K562 (cell line): ENCODE results near the gene MYO10. TPM values are rescaled to one million over a fixed set of nuclear protein-coding genes. Genes with fewer than 3 reads are reported as not detected.

Experiments used
- ATAC-seq: fragments of 200-7000 bp; cut with Tn5 transposase; 3 replicates; pipeline ENCODE4 v1.9.1; 2020; ENCODE audit warnings: moderate library complexity
- BruUV-seq: library from RNA; stranded (reverse); fragments of 400-500 nt; replicated peaks from 2 replicates; lab custom pipeline; 2021; lab: Mats Ljungman, UMichigan
- CTCF ChIA-PET: fragments of 300-600 bp; formaldehyde crosslinking; extraction: SDS; loops from one replicate; lab custom pipeline; 2021; ENCODE audit warnings: low intra/inter-chr PET ratio; lab: Yijun Ruan, JAX
- POLR2A ChIA-PET: fragments of 300-600, 350-650 bp; sonication (Branson Sonifier 250); formaldehyde crosslinking; extraction: SDS; loops from one replicate; lab custom pipeline; 2021; ENCODE audit warnings: antibody characterized with exemption, inconsistent platforms; lab: Yijun Ruan, JAX
- DNase-seq, 4 experiments: peaks; one replicate each; pipeline versions ENCODE4 v3.0.0 to v3.0.0-alpha.2; 2011 to 2018; ENCODE audit warnings: low spot score in 3 of 4, mixed read lengths in 3 of 4; ENCODE audit errors: extremely low read depth in 1 of 4
- FAIRE-seq: peaks from 2 replicates; lab custom pipeline; 2011; peaks lifted over from hg19 to GRCh38; lab: Jason Lieb, UNC
- H2AFZ ChIP-seq: 2 replicates; pipeline ENCODE4 v1.6.0; 2011; ENCODE audit warnings: low read depth, low read length, control low read depth, inconsistent platforms
- H3K27ac ChIP-seq: fragments of 200-600 bp; 3 replicates; pipeline ENCODE4 v1.8.0; 2011; ENCODE audit warnings: low read depth, mild to moderate bottlenecking, control low read depth, inconsistent platforms, low read length, moderate library complexity, mixed read lengths; ENCODE audit errors: extremely low read depth
- H3K27me3 ChIP-seq, 2 experiments: fragments of 300-600 bp in 1 of 2; 2 replicates in 1 of 2; 3 replicates in 1 of 2; pipeline versions ENCODE4 v1.6.0 to v1.8.0; 2011; ENCODE audit warnings: inconsistent platforms in 2 of 2, low read length in 2 of 2, mild to moderate bottlenecking in 1 of 2, mixed read lengths in 1 of 2, moderate library complexity in 1 of 2; ENCODE audit not compliant: control insufficient read depth in 2 of 2, insufficient read depth in 2 of 2
- H3K36me3 ChIP-seq: fragments of 300-600 bp; 3 replicates; pipeline ENCODE4 v1.8.0; 2011; ENCODE audit warnings: mild to moderate bottlenecking, low read length, inconsistent platforms; ENCODE audit not compliant: control insufficient read depth, insufficient read depth
- H3K4me1 ChIP-seq, 2 experiments: fragments of 200-600 bp in 1 of 2; replicated peaks in 1 of 2; 2 replicates in 1 of 2; 3 replicates in 1 of 2; pipeline versions ENCODE4 v1.5.1 to v1.8.0; 2011; ENCODE audit warnings: inconsistent platforms in 2 of 2, low read length in 2 of 2, mild to moderate bottlenecking in 1 of 2, mixed read lengths in 1 of 2, moderate library complexity in 1 of 2; ENCODE audit not compliant: control insufficient read depth in 2 of 2, insufficient read depth in 2 of 2
- H3K4me2 ChIP-seq: 2 replicates; pipeline ENCODE4 v1.6.1; 2011; ENCODE audit warnings: low read length, control low read depth, inconsistent platforms, mixed read lengths; ENCODE audit not compliant: insufficient read depth
- H3K4me3 ChIP-seq: fragments of 200-600 bp; sonication (generic), shearing (Covaris generic); 2 replicates; pipeline ENCODE4 v1.5.1; 2016; ENCODE audit warnings: control low read depth, inconsistent platforms
- H3K79me2 ChIP-seq: fragments of 200-600 bp; 3 replicates; pipeline ENCODE4 v1.8.0; 2011; ENCODE audit warnings: low read length, inconsistent platforms; ENCODE audit not compliant: control insufficient read depth, insufficient read depth
- H3K9ac ChIP-seq, 2 experiments: 2 replicates each; pipeline versions ENCODE4 v1.6.0 to v1.6.1; 2011; ENCODE audit warnings: low read depth in 2 of 2, low read length in 2 of 2, control low read depth in 1 of 2, inconsistent platforms in 1 of 2, mild to moderate bottlenecking in 1 of 2, mixed read lengths in 1 of 2; ENCODE audit not compliant: insufficient read depth in 1 of 2
- H3K9me1 ChIP-seq: one replicate; pipeline ENCODE4 v1.6.0; 2011; ENCODE audit warnings: inconsistent platforms, mild to moderate bottlenecking, low read length, moderate library complexity; ENCODE audit not compliant: control insufficient read depth, insufficient read depth
- H3K9me3 ChIP-seq: replicated peaks from 2 replicates; pipeline ENCODE4 v1.5.1; 2011; ENCODE audit warnings: low read depth, low read length, inconsistent platforms; ENCODE audit not compliant: control insufficient read depth, insufficient read depth
- H4K20me1 ChIP-seq: replicated peaks from 2 replicates; pipeline ENCODE4 v1.6.1; 2011; ENCODE audit warnings: low read length, inconsistent platforms, mixed read lengths; ENCODE audit not compliant: control insufficient read depth, insufficient read depth
- CREBBP ChIP-seq: IDR thresholded peaks from one replicate; pipeline ENCODE4 v1.6.1; 2012; ENCODE audit warnings: low read depth, mild to moderate bottlenecking, control low read depth, inconsistent platforms, low read length
- HMG20B ChIP-seq: fragments of 250-450 bp; sonication (Bioruptor Pico); IDR thresholded peaks from 2 replicates; pipeline ENCODE4 v1.5.0; 2021; ENCODE audit warnings: mild to moderate bottlenecking
- KAT8 ChIP-seq: fragments of 450-650 bp; IDR thresholded peaks from 2 replicates; pipeline ENCODE4 v1.6.1; 2016; ENCODE audit warnings: low read depth, mild to moderate bottlenecking
- MCM5 ChIP-seq: fragments of 450-650 bp; IDR thresholded peaks from 2 replicates; pipeline ENCODE4 v1.6.1; 2016; ENCODE audit warnings: low read depth
- RBFOX2 ChIP-seq: fragments of 200-400 bp; formaldehyde crosslinking; IDR thresholded peaks from 2 replicates; pipeline ENCODE4 v1.6.1; 2017; ENCODE audit warnings: low read depth, mild to moderate bottlenecking, low read length, moderate library complexity
- SAFB ChIP-seq: fragments of 200-400 bp; formaldehyde crosslinking; IDR thresholded peaks from 2 replicates; pipeline ENCODE4 v1.6.1; 2017; ENCODE audit warnings: low read depth, low read length, borderline replicate concordance
- SIX5 ChIP-seq, 2 experiments: IDR thresholded peaks; 2 replicates each; pipeline ENCODE4 v1.6.1; 2011; ENCODE audit warnings: low read length in 2 of 2, borderline replicate concordance in 1 of 2, low read depth in 1 of 2, mild to moderate bottlenecking in 1 of 2, moderate library complexity in 1 of 2; ENCODE audit not compliant: insufficient read depth in 1 of 2
- SMAD2 ChIP-seq: fragments of 150-350 bp; IDR thresholded peaks from 2 replicates; pipeline ENCODE4 v1.6.1; 2014; ENCODE audit warnings: low read depth, mild to moderate bottlenecking, low read length
- SNRNP70 ChIP-seq: fragments of 200-400 bp; formaldehyde crosslinking; optimal IDR thresholded peaks from 2 replicates; pipeline ENCODE3; 2017; ENCODE audit warnings: low read depth, low read length
- SRF ChIP-seq, 2 experiments: fragments of 250-450, 450-650 bp in 1 of 2; sonication (Bioruptor Pico) in 1 of 2; sonication (generic) in 1 of 2; formaldehyde crosslinking; IDR thresholded peaks; 2 replicates each; pipeline versions ENCODE4 v1.5.0 to v1.5.1; 2020 to 2022; ENCODE audit warnings: mild to moderate bottlenecking in 1 of 2, missing genetic modification reagents in 1 of 2
- TCFL5 ChIP-seq: fragments of 250-450 bp; sonication (Bioruptor Pico); conservative IDR thresholded peaks from 2 replicates; pipeline ENCODE4 v1.6.1; 2021; ENCODE audit warnings: mild to moderate bottlenecking, moderate library complexity, matching md5 sums
- ZFP36 ChIP-seq: fragments of 150-350 bp; IDR thresholded peaks from 2 replicates; pipeline ENCODE4 v1.6.1; 2018; ENCODE audit warnings: low read length, low read depth; ENCODE audit not compliant: partially characterized antibody
- ZNF282 ChIP-seq: sonication (generic); formaldehyde crosslinking; IDR thresholded peaks from 2 replicates; pipeline ENCODE4 v1.8.1; 2023; ENCODE audit warnings: missing genetic modification reagents
- ZNF445 ChIP-seq: fragments of 250-450 bp; sonication (Bioruptor Pico); IDR thresholded peaks from 2 replicates; pipeline ENCODE4 v1.4.0; 2020; ENCODE audit warnings: low read depth, mild to moderate bottlenecking, moderate library complexity
- ZNF699 ChIP-seq: fragments of 250-450 bp; sonication (Bioruptor Pico); IDR thresholded peaks from 2 replicates; pipeline ENCODE4 v1.8.0; 2021; ENCODE audit warnings: mild to moderate bottlenecking, moderate library complexity; ENCODE audit not compliant: insufficient replicate concordance
- WGBS: fragments of 100-300 bp; shearing (Covaris generic); methylation state at CpG from one replicate; pipeline ENCODE4 v1.1.6; 2016; ENCODE audit warnings: low coverage, mixed read lengths; ENCODE audit not compliant: insufficient coverage; ENCODE audit errors: missing lambda C conversion rate; 5-methylcytosine and 5-hydroxymethylcytosine counted together
- in situ Hi-C: fragments of 300-500 bp; cut with MboI; formaldehyde crosslinking; loops from 4 replicates; pipeline ENCODE4 v1.15.0; 2018; ENCODE audit warnings: inconsistent platforms, mixed read lengths
- intact Hi-C: fragments of 100-400 bp; cut with micrococcal nuclease; formaldehyde crosslinking; loops from 2 replicates; pipeline ENCODE4 v1.14.2; 2022
- polyA plus RNA-seq, 8 experiments: library from polyadenylated mRNA; depleted of rRNA in 4 of 8; stranded (reverse) in 5 of 8; unstranded in 3 of 8; fragments of >200 nt; fragmentation: Nextera tagmentation in 2 of 8; fragmentation: Illumina TruSeq in 1 of 8; extraction: Ambion mirVana in 2 of 8; extraction: Trizol in 1 of 8; gene quantifications; 2 replicates each; pipeline versions ENCODE4 v1.2.1 to v1.2.3, GENCODE V29; 2011 to 2014; ENCODE audit warnings: inconsistent platforms in 1 of 8, missing spikeins in 1 of 8
- total RNA-seq, 7 experiments: library from RNA; depleted of rRNA in 6 of 7; stranded (reverse); fragments of >200 nt in 6 of 7; fragmentation: Illumina TruSeq in 2 of 7; extraction: Trizol in 2 of 7; gene quantifications; 2 replicates each; pipeline versions ENCODE4 v1.2.1 to v1.2.3, GENCODE V29; 2011 to 2021; ENCODE audit warnings: low replicate concordance in 1 of 7
- TF ChIP-seq, protein P1 (sequence below): IDR thresholded peaks from 2 replicates; pipeline ENCODE4 v1.6.1; 2011; ENCODE audit not compliant: insufficient read length; ENCODE audit errors: extremely low read depth
- TF ChIP-seq, protein P2 (sequence below): IDR thresholded peaks from 2 replicates; pipeline ENCODE4 v1.6.1; 2012; ENCODE audit warnings: low read depth, low read length, improper control_type of control experiment, borderline replicate concordance
- TF ChIP-seq, protein P3 (sequence below): sonication (generic); formaldehyde crosslinking; IDR thresholded peaks from 2 replicates; pipeline ENCODE4 v1.9.0; 2022; ENCODE audit warnings: mild to moderate bottlenecking, missing genetic modification reagents
- TF ChIP-seq, protein P4 (sequence below): sonication (generic); formaldehyde crosslinking; IDR thresholded peaks from 2 replicates; pipeline ENCODE4 v1.8.1; 2023; ENCODE audit warnings: mild to moderate bottlenecking, missing genetic modification reagents

The MYO10 gene
- total and polyA plus RNA-seq, 9 of the 15 experiments (the other 6 are each of a cell fraction or from before 2014, with no cell fraction given), result 0.04 to 0.24 TPM; not detected in 7

DNA sequence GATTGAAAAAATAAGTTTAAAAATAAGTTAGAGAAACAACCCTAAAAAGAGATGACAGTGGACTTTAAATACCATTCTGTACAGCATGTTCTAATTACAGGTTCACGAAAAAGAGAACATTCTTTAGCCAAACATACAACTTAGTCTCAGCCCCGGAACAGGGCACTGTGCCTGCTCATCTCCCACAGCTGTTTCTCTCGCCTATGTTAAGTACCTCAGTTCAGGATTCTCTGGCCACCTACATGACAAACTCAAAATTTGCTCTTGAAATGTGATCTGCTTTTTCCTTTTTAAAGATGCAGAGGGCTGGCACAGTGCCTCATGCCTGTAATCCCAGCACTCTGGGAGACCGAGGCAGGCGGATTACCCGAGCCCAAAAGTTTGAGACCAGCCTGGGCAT lies 52.3 kb downstream of the MYO10 start (continued):
- TF ChIP-seq SMAD2, result no peak
- no peak for TF ChIP-seq SNRNP70
- no peak for TF ChIP-seq MCM5

DNA sequence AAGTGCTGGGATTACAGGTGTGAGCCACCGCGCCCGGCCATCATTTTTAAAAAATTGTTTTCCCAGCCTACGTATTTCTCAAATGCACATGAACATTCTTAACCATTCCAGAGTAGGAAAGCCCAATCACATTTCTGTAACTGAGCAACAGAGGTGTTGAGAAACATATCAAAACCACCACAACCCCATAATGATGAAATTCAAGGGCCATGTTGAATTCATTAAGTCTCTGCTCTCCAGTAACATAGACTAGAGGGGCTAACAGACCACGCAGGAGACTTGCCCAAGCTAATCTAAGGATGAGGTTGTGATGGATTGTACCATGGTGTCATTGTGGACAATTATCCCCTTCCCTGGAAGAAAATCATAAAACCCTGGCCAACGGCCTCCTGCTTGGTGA lies 52.9 kb downstream of the MYO10 start:
- WGBS, result 0% methylated on average over 6 of the region's 6 CpGs
- no TSS peak for BruUV-seq
- H3K4me2 ChIP-seq, result no peak overlapping the region
- H3K9me1 ChIP-seq, result no peaks in the 10 kb centered on the region
- no peaks in the 10 kb centered on the region for H3K9me3 ChIP-seq
- H3K9ac ChIP-seq, result no peak overlapping the region
- no peaks in the 10 kb centered on the region for H3K27me3 ChIP-seq
- FAIRE-seq (no peak), DNase-seq (no peak), ATAC-seq (no peak)
- H3K27ac ChIP-seq, result no peak overlapping the region
- no peak overlapping the region for H2AFZ ChIP-seq
- H3K4me1 ChIP-seq, result no peaks in the 10 kb centered on the region
- H3K79me2 ChIP-seq, result no peaks in the 10 kb centered on the region
- ChIA-PET POLR2A (no interaction called here), CTCF (no interaction called here)
- in situ Hi-C loops (no loop called here), intact Hi-C loops (no loop called here)
- no peaks in the 10 kb centered on the region for H3K36me3 ChIP-seq
- no peaks in the 10 kb centered on the region for H4K20me1 ChIP-seq
- no peak overlapping the region for H3K4me3 ChIP-seq
- no peak for TF ChIP-seq HMG20B
- no peak for TF ChIP-seq SRF (CRISPR knock-in tag; IDR thresholded peaks at IDR 0.05)
- no peak for TF ChIP-seq SIX5 (IDR thresholded peaks at IDR 0.05; ENCODE audit: borderline replicate concordance in 1 of 2, insufficient read depth in 1 of 2, low read depth in 1 of 2, low read length in 2 of 2)
- no peak for TF ChIP-seq ZNF445 (CRISPR knock-in tag)
- no peak for TF ChIP-seq KAT8
- TF ChIP-seq, protein P1, sequence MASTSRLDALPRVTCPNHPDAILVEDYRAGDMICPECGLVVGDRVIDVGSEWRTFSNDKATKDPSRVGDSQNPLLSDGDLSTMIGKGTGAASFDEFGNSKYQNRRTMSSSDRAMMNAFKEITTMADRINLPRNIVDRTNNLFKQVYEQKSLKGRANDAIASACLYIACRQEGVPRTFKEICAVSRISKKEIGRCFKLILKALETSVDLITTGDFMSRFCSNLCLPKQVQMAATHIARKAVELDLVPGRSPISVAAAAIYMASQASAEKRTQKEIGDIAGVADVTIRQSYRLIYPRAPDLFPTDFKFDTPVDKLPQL, result no peak
- TF ChIP-seq, protein P2, sequence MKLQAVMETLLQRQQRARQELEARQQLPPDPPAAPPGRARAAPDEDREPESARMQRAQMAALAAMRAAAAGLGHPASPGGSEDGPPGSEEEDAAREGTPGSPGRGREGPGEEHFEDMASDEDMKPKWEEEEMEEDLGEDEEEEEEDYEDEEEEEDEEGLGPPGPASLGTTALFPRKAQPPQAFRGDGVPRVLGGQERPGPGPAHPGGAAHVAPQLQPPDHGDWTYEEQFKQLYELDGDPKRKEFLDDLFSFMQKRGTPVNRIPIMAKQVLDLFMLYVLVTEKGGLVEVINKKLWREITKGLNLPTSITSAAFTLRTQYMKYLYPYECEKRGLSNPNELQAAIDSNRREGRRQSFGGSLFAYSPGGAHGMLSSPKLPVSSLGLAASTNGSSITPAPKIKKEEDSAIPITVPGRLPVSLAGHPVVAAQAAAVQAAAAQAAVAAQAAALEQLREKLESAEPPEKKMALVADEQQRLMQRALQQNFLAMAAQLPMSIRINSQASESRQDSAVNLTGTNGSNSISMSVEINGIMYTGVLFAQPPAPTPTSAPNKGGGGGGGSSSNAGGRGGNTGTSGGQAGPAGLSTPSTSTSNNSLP, result no peak
- TF ChIP-seq SAFB, result no peak
- TF ChIP-seq, protein P3, sequence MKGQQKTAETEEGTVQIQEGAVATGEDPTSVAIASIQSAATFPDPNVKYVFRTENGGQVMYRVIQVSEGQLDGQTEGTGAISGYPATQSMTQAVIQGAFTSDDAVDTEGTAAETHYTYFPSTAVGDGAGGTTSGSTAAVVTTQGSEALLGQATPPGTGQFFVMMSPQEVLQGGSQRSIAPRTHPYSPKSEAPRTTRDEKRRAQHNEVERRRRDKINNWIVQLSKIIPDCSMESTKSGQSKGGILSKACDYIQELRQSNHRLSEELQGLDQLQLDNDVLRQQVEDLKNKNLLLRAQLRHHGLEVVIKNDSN (CRISPR knock-in tag), result no peak
- no peak for TF ChIP-seq RBFOX2
- TF ChIP-seq, protein P4, sequence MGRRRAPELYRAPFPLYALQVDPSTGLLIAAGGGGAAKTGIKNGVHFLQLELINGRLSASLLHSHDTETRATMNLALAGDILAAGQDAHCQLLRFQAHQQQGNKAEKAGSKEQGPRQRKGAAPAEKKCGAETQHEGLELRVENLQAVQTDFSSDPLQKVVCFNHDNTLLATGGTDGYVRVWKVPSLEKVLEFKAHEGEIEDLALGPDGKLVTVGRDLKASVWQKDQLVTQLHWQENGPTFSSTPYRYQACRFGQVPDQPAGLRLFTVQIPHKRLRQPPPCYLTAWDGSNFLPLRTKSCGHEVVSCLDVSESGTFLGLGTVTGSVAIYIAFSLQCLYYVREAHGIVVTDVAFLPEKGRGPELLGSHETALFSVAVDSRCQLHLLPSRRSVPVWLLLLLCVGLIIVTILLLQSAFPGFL (CRISPR knock-in tag), result no peak
- no peak for TF ChIP-seq TCFL5 (CRISPR knock-in tag)
- TF ChIP-seq ZFP36, result no peak
- no peak for TF ChIP-seq ZNF282 (CRISPR knock-in tag)
- TF ChIP-seq CREBBP, result no peak
- no peak for TF ChIP-seq ZNF699 (CRISPR knock-in tag)
